Lower lobe of right lung (tissue), 2 donors: ENCODE data around the gene SASH1. TPM values are rescaled to one million over a fixed set of nuclear protein-coding genes. Genes with fewer than 3 reads are reported as not detected.

Experiments
- ATAC-seq, 2 donors: fragments of 200-7000 bp; cut with Tn5 transposase; one replicate each; pipeline ENCODE4 v1.9.1; 2020 to 2022; ENCODE audit warnings: mild to moderate bottlenecking in 2 of 2, moderate library complexity in 2 of 2
- DNase-seq: peaks from one replicate; pipeline ENCODE4 v3.0.0-alpha.2; 2020
- H3K27ac ChIP-seq: fragments of 200-600 bp; one replicate; pipeline ENCODE4 v1.8.0; 2022
- H3K27me3 ChIP-seq: fragments of 200-600 bp; one replicate; pipeline ENCODE4 v1.8.0; 2022; ENCODE audit warnings: low read depth
- H3K36me3 ChIP-seq: fragments of 200-600 bp; one replicate; pipeline ENCODE4 v1.8.0; 2022; ENCODE audit warnings: mild to moderate bottlenecking
- H3K4me1 ChIP-seq: fragments of 200-600 bp; one replicate; pipeline ENCODE4 v1.8.0; 2022
- H3K4me3 ChIP-seq: fragments of 200-600 bp; one replicate; pipeline ENCODE4 v1.8.0; 2022; ENCODE audit warnings: mild to moderate bottlenecking
- H3K9me3 ChIP-seq: fragments of 200-600 bp; one replicate; pipeline ENCODE4 v1.8.0; 2022
- CTCF ChIP-seq: fragments of 200-600 bp; IDR thresholded peaks from one replicate; pipeline ENCODE4 v1.8.0; 2022; ENCODE audit warnings: antibody characterized with exemption, mild to moderate bottlenecking
- intact Hi-C: fragments of 100-400 bp; cut with DNase I; formaldehyde crosslinking; loops from one replicate; pipeline ENCODE4 v1.11.0; 2022
- total RNA-seq: library from RNA; stranded (reverse); fragmentation: NEBNext Ultra II Directional; extraction: Animal tissue kit (Norgen Biotek cat#: 25700); gene quantifications from one replicate; pipeline ENCODE4 v1.2.1, GENCODE V29; 2021
- donor health status: DM: no; HTN: yes; CAD: no; lungs with severe emphysema.

SASH1 gene
- total RNA-seq, 1 donor from 2014 or later, result 103 TPM

GRCh38 chr6:148502773-148503135 lies 160.1 kb downstream of the SASH1 start:
- Histone ChIP-seq H3K27me3 (no peaks in the 10 kb centered on the region), H3K4me3 (no peak overlapping the region), H3K27ac (peak overlapping the region; percentile 47), H3K36me3 (no peaks in the 10 kb centered on the region), H3K4me1 (peaks cover 24% of the 10 kb centered on the region), H3K9me3 (no peaks in the 10 kb centered on the region)
- TF ChIP-seq CTCF, result no peak
- intact Hi-C loops, result no loop called here
- DNase-seq, result no peak
- no peak for ATAC-seq

- Histone ChIP-seq H3K27me3 (no peaks in the 10 kb centered on the region), H3K4me1 (peaks cover 32% of the 10 kb centered on the region), H3K36me3 (no peaks in the 10 kb centered on the region), H3K4me3 (no peak overlapping the region), H3K27ac (no peak overlapping the region), H3K9me3 (no peaks in the 10 kb centered on the region)
- ATAC-seq (no peak), DNase-seq (no peak)
- TF ChIP-seq CTCF, result no peak
- intact Hi-C loops, result no loop called here
Measured at GRCh38 chr6:148503703-148504102, 161.1 kb downstream of the SASH1 start.

GRCh38 chr6:148507774-148508173 lies 165.1 kb downstream of the SASH1 start:
- no peak for ATAC-seq

GRCh38 chr6:148508401-148509041 lies 165.9 kb downstream of the SASH1 start:
- no peak for DNase-seq
- H3K4me1 ChIP-seq, result peaks cover 34% of the 10 kb centered on the region
- no peaks in the 10 kb centered on the region for H3K9me3 ChIP-seq
- H3K4me3 ChIP-seq, result peak overlapping the region; percentile 45
- H3K36me3 ChIP-seq, result no peaks in the 10 kb centered on the region
- intact Hi-C loops, result no loop called here
- H3K27ac ChIP-seq, result peak overlapping the region; percentile 77
- TF ChIP-seq CTCF, result no peak
- ATAC-seq, result no peak
- no peaks in the 10 kb centered on the region for H3K27me3 ChIP-seq

More at GRCh38 chr6:148507774-148508173, 165.1 kb downstream of the SASH1 start:
- no peak for DNase-seq
- Histone ChIP-seq H3K9me3 (no peaks in the 10 kb centered on the region), H3K4me3 (no peak overlapping the region), H3K27me3 (no peaks in the 10 kb centered on the region), H3K27ac (peak overlapping the region; percentile 77), H3K36me3 (no peaks in the 10 kb centered on the region), H3K4me1 (peaks cover 29% of the 10 kb centered on the region)
- intact Hi-C loops, result no loop called here
- no peak for TF ChIP-seq CTCF

- no peaks in the 10 kb centered on the region for H3K36me3 ChIP-seq
- no peaks in the 10 kb centered on the region for H3K27me3 ChIP-seq
- no peak for TF ChIP-seq CTCF
- intact Hi-C loops, result no loop called here
- no peak for DNase-seq
- H3K27ac ChIP-seq, result peak overlapping the region; percentile 77
- H3K4me3 ChIP-seq, result peak overlapping the region; percentile 45
- ATAC-seq, result peak in 1 of 2 donors; percentile 11
- peaks cover 34% of the 10 kb centered on the region for H3K4me1 ChIP-seq
- H3K9me3 ChIP-seq, result no peaks in the 10 kb centered on the region
Measured at GRCh38 chr6:148509119-148509799, 166.6 kb downstream of the SASH1 start.
